HepG2 (cell line): ENCODE measurements around the gene CIART.

Experiments
- CHCHD3 ChIP-seq: sonication (generic); formaldehyde crosslinking; IDR thresholded peaks from 2 replicates; pipeline ENCODE4 v1.8.0; 2022; ENCODE audit warnings: mild to moderate bottlenecking, missing genetic modification reagents, moderate library complexity
- NFRKB ChIP-seq: fragments of 450-650 bp; IDR thresholded peaks from 2 replicates; pipeline ENCODE4 v1.6.1; 2017
- POLR2AphosphoS5 ChIP-seq: IDR thresholded peaks from 2 replicates; pipeline ENCODE4 v1.6.1; 2012; ENCODE audit warnings: low read depth, low read length
- PRPF4 ChIP-seq: fragments of 200-400 bp; formaldehyde crosslinking; IDR thresholded peaks from 2 replicates; pipeline ENCODE4 v1.6.1; 2016; ENCODE audit warnings: low read length, low read depth; ENCODE audit not compliant: poor library complexity, severe bottlenecking
- SP1 ChIP-seq, 2 experiments: fragments of 450-650 bp in 1 of 2; sonication (generic) in 1 of 2; formaldehyde crosslinking in 1 of 2; IDR thresholded peaks; 2 replicates each; pipeline versions ENCODE4 v1.4.0 to v1.6.1; 2016 to 2020; ENCODE audit warnings: missing genetic modification reagents in 1 of 2
- TCF7 ChIP-seq: sonication (generic); IDR thresholded peaks from 2 replicates; pipeline ENCODE4 v1.6.1; 2016; ENCODE audit warnings: antibody characterized with exemption, low read depth
- ZBTB21 ChIP-seq: sonication (generic); formaldehyde crosslinking; IDR thresholded peaks from 2 replicates; pipeline ENCODE4 v1.4.0; 2020; ENCODE audit warnings: missing genetic modification reagents
- ZBTB33 ChIP-seq: sonication (generic); formaldehyde crosslinking; IDR thresholded peaks from 2 replicates; pipeline ENCODE4 v1.4.0; 2020; ENCODE audit warnings: missing genetic modification reagents
- ZNF274 ChIP-seq: sonication (generic); formaldehyde crosslinking; IDR thresholded peaks from 2 replicates; pipeline ENCODE4 v1.5.1; 2020; ENCODE audit warnings: mild to moderate bottlenecking, missing genetic modification reagents
- ZNF468 ChIP-seq: sonication (generic); formaldehyde crosslinking; IDR thresholded peaks from 2 replicates; pipeline ENCODE4 v1.8.0; 2022; ENCODE audit warnings: mild to moderate bottlenecking, moderate library complexity, missing genetic modification reagents
- ZNF629 ChIP-seq: sonication (generic); formaldehyde crosslinking; conservative IDR thresholded peaks from 2 replicates; pipeline ENCODE4 v1.5.0; 2020; ENCODE audit warnings: missing genetic modification reagents

- no peak for TF ChIP-seq SP1 (IDR thresholded peaks at IDR 0.05)
- TF ChIP-seq SP1 (CRISPR knock-in tag; IDR thresholded peaks at IDR 0.05), result no peak
- TF ChIP-seq ZNF468 (CRISPR knock-in tag), result no peak
- TF ChIP-seq CHCHD3 (CRISPR knock-in tag), result no peak
- no peak for TF ChIP-seq TCF7
- TF ChIP-seq ZNF274 (CRISPR knock-in tag), result no peak
- no peak for TF ChIP-seq NFRKB
- no peak for TF ChIP-seq POLR2AphosphoS5
- no peak for TF ChIP-seq ZBTB33 (CRISPR knock-in tag)
- no peak for TF ChIP-seq ZBTB21 (CRISPR knock-in tag)
- TF ChIP-seq PRPF4, result no peak
- no peak for TF ChIP-seq ZNF629 (CRISPR knock-in tag)
These were observed 25.6 kb upstream of the CIART start for GRCh38 chr1:150256554-150257341.
